NCI-H2081 (cell line): ENCODE results near the gene SLC25A24.

Experiments
- DNase-seq, 2 experiments: peaks; one replicate each; lab custom pipeline; 2025; lab: John Stamatoyannopoulos, UW

The SLC25A24 gene

DNA sequence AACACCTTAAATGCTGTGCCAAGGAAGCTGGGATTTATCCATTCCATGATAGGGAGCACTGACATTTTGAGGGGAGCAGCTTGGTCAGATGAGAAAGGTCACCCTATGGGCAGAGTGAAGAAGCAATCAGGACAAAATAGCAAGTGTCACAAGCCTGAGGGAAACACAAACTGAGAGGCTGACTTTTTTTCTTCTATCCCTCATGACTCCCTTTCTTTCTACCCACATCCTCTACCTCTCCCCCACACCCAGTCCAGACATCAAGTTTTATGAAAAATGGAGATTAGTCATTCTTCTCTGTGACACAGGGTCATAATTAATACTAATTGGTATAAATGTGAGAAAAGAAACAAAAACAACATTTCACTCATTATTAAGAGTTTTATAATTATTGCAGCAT lies 103.1 kb downstream of the SLC25A24 start:
- DNase-seq, result no peak

DNA sequence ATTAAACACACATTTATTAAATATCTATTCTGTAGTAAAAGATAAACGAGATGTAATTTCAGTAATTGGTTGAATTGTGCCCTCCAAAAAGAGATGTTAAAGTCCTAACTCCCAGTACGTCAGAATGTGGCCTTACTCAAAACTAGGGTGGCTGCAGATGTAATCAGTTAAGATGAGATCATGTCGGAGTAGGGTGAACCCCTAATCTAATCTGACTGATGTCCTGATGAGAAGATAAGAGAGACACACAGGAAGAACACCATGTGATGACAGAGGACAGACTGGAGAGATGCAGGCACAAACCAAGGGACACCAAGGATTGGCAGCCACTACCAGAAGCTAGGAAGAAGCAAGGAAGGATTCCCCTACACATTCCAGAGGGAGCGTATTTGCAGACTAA lies 104.1 kb downstream of the SLC25A24 start:
- no peak for DNase-seq

DNA sequence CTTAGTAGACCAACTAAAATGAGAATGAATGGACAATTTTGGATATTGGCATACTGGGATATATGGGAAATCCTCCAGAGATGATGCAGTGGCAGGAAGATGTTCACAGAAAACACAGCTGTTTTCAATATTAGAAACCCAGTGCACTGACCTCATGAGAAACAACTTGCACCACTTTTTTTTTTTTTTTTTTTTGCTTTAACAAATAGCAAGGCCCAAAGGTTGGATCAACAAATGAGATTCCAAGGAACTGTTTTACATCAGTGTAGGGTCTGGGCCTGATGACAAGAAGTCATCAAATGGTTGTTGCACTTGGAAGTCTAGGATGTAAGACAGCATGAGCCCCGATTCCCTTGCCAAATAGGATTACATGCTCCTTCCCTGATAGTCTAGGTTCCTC lies 110.7 kb downstream of the SLC25A24 start:
- no peak for DNase-seq

DNA sequence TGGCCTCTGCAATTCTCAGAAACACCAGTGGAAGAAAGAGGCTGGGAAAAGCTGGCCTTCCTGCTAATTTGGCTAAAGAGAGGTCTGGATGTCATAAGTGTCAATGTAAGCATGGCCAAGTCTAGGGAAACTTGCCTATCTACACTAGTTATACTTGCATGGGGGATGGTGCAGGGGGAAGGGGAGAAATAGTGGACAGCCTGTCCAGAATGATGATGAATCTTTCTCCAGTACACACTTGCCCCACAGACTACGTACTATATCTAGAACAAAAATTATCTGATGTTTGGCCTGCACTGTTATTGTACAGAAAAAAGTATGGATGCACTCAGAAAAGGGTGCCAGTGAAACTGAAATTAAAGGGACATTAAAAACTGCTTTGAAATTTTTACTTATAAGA lies 114.5 kb downstream of the SLC25A24 start:
- no peak for DNase-seq

DNA sequence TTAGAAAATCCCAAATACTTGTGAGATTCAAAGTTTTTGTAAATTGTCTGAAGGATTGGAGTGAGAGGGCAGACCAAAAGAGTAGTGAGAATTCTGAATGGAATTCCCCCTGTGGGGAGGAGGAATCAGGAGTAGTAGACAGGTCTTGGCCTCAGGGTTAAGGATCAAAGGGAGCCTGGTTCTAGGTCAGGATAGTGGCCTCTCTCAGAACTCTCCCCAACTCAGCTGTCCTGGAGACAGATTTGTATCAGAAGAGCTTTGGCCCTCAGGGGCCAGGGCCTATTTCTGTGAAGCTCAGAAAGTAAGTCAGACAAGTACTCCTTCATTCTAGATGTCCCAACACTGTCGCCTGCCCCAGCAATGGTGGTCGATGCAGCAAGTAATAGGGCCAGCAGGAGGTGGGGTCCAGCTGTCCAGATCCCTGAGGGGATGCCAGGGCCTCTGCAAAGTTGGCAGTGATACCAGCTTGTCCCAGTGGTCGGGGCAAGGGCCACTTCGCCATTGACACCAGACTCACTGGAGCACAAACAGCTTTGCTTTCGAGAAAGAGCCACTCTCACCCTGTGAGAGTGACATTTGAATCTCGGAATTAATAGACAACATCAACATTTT lies 115.2 kb downstream of the SLC25A24 start:
- no peak for DNase-seq
